OCI-LY7 (cell line): ENCODE measurements around the gene GCNT2.
"Not testable (repeated sequence)": the region's sequence is repeated elsewhere in the genome, so short reads cannot be mapped to it uniquely, and the experiment has no call there.

Experiments
- EZH2phosphoT487 ChIP-seq: fragments of 200-600 bp; sonication (generic); IDR thresholded peaks from 2 replicates; pipeline ENCODE4 v1.6.1; 2018; ENCODE audit warnings: low read depth, borderline replicate concordance, mild to moderate bottlenecking, mixed run types, antibody characterized with exemption, low read length, moderate library complexity, mixed read lengths
- TF ChIP-seq, protein P1 (sequence below): fragments of 200-600 bp; sonication (generic); conservative IDR thresholded peaks from 2 replicates; pipeline ENCODE4 v1.5.1; 2014; ENCODE audit warnings: mild to moderate bottlenecking, antibody characterized with exemption, low read length, moderate library complexity, mixed read lengths

DNA sequence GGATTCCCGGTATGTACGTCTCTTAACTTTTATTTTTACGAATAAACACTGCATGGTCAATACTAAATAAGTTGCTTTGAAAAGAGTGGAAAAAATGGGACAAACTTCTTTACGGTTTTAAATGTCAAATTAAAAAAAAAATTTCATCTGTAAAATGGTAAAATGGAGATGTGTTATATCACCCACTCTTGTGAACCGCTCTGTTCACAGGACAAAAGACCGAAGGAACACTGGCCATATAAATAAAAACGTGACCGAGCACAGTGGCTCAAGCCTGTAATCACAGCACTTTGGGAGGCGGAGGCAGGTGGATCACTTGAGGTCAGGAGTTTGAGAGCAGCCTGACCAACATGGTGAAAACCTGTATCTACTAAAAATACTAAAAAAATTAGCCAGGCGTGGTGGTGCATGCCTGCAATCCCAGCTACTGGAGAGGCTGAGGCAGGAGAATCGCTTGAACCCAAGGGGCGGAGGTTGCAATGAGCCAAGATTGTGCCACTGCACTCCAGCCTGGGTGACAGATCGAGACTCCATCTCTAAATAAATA lies 8.8 kb downstream of the GCNT2 start:
- TF ChIP-seq, protein P1, sequence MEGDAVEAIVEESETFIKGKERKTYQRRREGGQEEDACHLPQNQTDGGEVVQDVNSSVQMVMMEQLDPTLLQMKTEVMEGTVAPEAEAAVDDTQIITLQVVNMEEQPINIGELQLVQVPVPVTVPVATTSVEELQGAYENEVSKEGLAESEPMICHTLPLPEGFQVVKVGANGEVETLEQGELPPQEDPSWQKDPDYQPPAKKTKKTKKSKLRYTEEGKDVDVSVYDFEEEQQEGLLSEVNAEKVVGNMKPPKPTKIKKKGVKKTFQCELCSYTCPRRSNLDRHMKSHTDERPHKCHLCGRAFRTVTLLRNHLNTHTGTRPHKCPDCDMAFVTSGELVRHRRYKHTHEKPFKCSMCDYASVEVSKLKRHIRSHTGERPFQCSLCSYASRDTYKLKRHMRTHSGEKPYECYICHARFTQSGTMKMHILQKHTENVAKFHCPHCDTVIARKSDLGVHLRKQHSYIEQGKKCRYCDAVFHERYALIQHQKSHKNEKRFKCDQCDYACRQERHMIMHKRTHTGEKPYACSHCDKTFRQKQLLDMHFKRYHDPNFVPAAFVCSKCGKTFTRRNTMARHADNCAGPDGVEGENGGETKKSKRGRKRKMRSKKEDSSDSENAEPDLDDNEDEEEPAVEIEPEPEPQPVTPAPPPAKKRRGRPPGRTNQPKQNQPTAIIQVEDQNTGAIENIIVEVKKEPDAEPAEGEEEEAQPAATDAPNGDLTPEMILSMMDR, result not testable (repeated sequence)
- not testable (repeated sequence) for TF ChIP-seq EZH2phosphoT487
